Measurements from ENCODE around the gene SEMA7A. TPM values are rescaled to one million over a fixed set of nuclear protein-coding genes. Genes with fewer than 3 reads are reported as not detected.

Gene SEMA7A
- total RNA-seq, 1 experiment from 2014 or later: 0.45 TPM

- POLR2A ChIA-PET (ENCODE audit: low non-redundant PET): no interaction called here
- H3K4me3 ChIP-seq (ENCODE audit: low read depth, low read length, poor library complexity, severe bottlenecking): no peak overlapping the region
- TF ChIP-seq CTCF (conservative IDR thresholded peaks at IDR 0.05; ENCODE audit: low read depth, low read length) (no peak), EZH2 (IDR thresholded peaks at IDR 0.05; ENCODE audit: borderline replicate concordance, low read depth, low read length, poor library complexity, severe bottlenecking) (no peak)
- no TSS peak for BruUV-seq (replicated peaks)
- H3K27me3 ChIP-seq (replicated peaks; ENCODE audit: insufficient read depth, low read depth, low read length, poor library complexity): no peaks in the 10 kb centered on the region
- intact Hi-C loops (cut with micrococcal nuclease; ENCODE audit: unreplicated experiment): no loop called here
- H3K4me1 ChIP-seq (ENCODE audit: insufficient read depth, low read length, poor library complexity, severe bottlenecking): no peaks in the 10 kb centered on the region
- no peaks in the 10 kb centered on the region for H3K9me3 ChIP-seq (ENCODE audit: low read depth, low read length, poor library complexity, severe bottlenecking)
- DNase-seq (ENCODE audit: low spot score): no peak
- H3K27ac ChIP-seq (ENCODE audit: low read depth, low read length, poor library complexity, severe bottlenecking): no peak overlapping the region
- CTCF ChIA-PET: no interaction called here
- H3K36me3 ChIP-seq (ENCODE audit: insufficient read depth, low read length, poor library complexity, severe bottlenecking): peaks cover 4% of the 10 kb centered on the region
Observed at GRCh38 chr15:74442604-74443003, 8.8 kb upstream of the SEMA7A start.

GRCh38 chr15:74442063-74442462 lies 8.3 kb upstream of the SEMA7A start:
- Histone ChIP-seq H3K36me3 (ENCODE audit: insufficient read depth, low read length, poor library complexity, severe bottlenecking) (no peaks in the 10 kb centered on the region), H3K9me3 (ENCODE audit: low read depth, low read length, poor library complexity, severe bottlenecking) (no peaks in the 10 kb centered on the region), H3K4me3 (ENCODE audit: low read depth, low read length, poor library complexity, severe bottlenecking) (no peak overlapping the region), H3K27me3 (replicated peaks; ENCODE audit: insufficient read depth, low read depth, low read length, poor library complexity) (no peaks in the 10 kb centered on the region), H3K27ac (ENCODE audit: low read depth, low read length, poor library complexity, severe bottlenecking) (no peak overlapping the region), H3K4me1 (ENCODE audit: insufficient read depth, low read length, poor library complexity, severe bottlenecking) (no peaks in the 10 kb centered on the region)
- no peak for TF ChIP-seq EZH2 (IDR thresholded peaks at IDR 0.05; ENCODE audit: borderline replicate concordance, low read depth, low read length, poor library complexity, severe bottlenecking)
- TF ChIP-seq CTCF (conservative IDR thresholded peaks at IDR 0.05; ENCODE audit: low read depth, low read length): no peak
- POLR2A ChIA-PET (ENCODE audit: low non-redundant PET): no interaction called here
- DNase-seq (ENCODE audit: low spot score): no peak
- intact Hi-C loops (cut with micrococcal nuclease; ENCODE audit: unreplicated experiment): no loop called here
- BruUV-seq (replicated peaks): no TSS peak
- CTCF ChIA-PET: no interaction called here

GRCh38 chr15:74441248-74441941 lies 7.6 kb upstream of the SEMA7A start:
- BruUV-seq (replicated peaks): no TSS peak

More at GRCh38 chr15:74441248-74441941, 7.6 kb upstream of the SEMA7A start:
- ChIA-PET POLR2A (ENCODE audit: low non-redundant PET) (no interaction called here), CTCF (interaction anchor here (0.6 to 0.8 kb wide), 2 partner anchors 59 to 418 kb away, joined by 3 to 4 read pairs; no protein-coding TSS in a partner anchor)
- H3K27me3 ChIP-seq (replicated peaks; ENCODE audit: insufficient read depth, low read depth, low read length, poor library complexity): no peaks in the 10 kb centered on the region
- no peaks in the 10 kb centered on the region for H3K4me1 ChIP-seq (ENCODE audit: insufficient read depth, low read length, poor library complexity, severe bottlenecking)
- no peak for DNase-seq (ENCODE audit: low spot score)
- H3K36me3 ChIP-seq (ENCODE audit: insufficient read depth, low read length, poor library complexity, severe bottlenecking): no peaks in the 10 kb centered on the region
- TF ChIP-seq CTCF (conservative IDR thresholded peaks at IDR 0.05; ENCODE audit: low read depth, low read length) (no peak), EZH2 (IDR thresholded peaks at IDR 0.05; ENCODE audit: borderline replicate concordance, low read depth, low read length, poor library complexity, severe bottlenecking) (no peak)
- H3K9me3 ChIP-seq (ENCODE audit: low read depth, low read length, poor library complexity, severe bottlenecking): no peaks in the 10 kb centered on the region
- intact Hi-C loops (cut with micrococcal nuclease; ENCODE audit: unreplicated experiment): no loop called here
- H3K27ac ChIP-seq (ENCODE audit: low read depth, low read length, poor library complexity, severe bottlenecking): no peak overlapping the region
- H3K4me3 ChIP-seq (ENCODE audit: low read depth, low read length, poor library complexity, severe bottlenecking): no peak overlapping the region

Data from A673 (cell line).